Stimulated activated CD8-positive, alpha-beta memory T cell treated with anti-CD3 and anti-CD28 coated beads, Interleukin-12 subunit alpha, Interleukin-12 subunit beta, amount 100 ng/mL, for 24 hours (primary cell): ENCODE measurements around the gene OR1S1.
"Not testable (repeated sequence)": the region's sequence is repeated elsewhere in the genome, so short reads cannot be mapped to it uniquely, and the experiment has no call there.

Source experiments
- DNase-seq: peaks from one replicate; pipeline ENCODE4 v3.0.0-alpha.2; 2020; ENCODE audit errors: extremely low read depth

OR1S1 gene

DNA sequence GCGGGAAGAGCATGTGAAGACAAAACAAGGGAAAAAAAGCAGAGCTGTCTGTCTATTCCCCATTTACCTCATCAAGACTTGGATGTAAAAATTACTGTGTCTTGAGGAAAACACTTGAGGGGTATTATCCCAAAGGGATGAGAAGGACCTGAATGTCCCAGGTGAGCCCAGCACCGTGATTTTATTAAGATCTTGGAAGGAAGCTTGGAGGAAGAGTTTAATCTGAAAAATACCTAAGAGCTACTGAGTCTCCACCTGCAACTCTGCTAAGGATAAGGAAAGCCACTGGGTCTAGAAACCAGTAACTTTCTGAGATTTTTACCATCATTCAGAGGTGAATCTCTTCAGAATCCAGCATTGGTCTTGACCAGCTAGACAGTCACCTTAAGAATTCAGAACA lies at the start of gene OR1S1:
Gene OR1S1, plus strand, starts transcription at position 301 of the 400 bp plus-strand sequence.
- DNase-seq, result not testable (repeated sequence)

DNA sequence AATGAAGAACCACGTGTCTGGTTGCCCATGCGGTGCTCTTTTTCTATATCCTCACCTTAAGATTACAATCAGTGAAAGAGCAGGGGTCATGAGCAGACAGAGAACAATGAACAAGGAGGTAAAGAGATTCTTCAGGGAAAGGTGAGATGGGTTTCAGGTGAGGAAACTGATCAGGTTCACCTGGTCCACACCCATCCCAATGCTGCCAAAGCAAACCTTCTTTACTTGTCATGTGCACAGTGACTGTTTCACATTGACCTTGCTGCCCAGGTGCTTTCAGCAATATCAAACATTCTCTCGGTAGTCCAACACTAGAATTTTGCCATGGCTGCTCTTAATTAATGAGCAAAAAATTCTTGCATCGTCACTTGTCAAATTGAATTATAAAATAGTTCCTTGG lies 48.1 kb upstream of the OR1S1 start:
- DNase-seq, result no peak

DNA sequence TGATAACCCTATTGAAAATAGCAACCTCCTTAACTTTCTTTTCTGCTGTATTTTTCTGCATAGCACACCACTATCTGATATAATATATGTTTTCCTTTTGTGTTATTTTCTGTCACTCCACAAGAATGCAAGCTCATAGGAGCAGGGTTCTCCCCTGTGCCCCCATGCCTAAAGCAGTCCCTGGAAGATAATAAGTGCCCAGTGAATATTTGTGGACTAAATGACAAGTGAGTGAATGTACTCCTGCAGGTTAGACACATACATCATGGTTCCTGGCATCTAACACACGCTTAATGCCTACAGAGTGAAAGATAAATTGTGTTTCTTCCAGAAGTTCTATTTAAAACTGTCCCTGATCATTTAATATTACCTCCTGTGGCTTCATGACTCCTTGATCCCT lies 47.5 kb upstream of the OR1S1 start:
- no peak for DNase-seq

DNA sequence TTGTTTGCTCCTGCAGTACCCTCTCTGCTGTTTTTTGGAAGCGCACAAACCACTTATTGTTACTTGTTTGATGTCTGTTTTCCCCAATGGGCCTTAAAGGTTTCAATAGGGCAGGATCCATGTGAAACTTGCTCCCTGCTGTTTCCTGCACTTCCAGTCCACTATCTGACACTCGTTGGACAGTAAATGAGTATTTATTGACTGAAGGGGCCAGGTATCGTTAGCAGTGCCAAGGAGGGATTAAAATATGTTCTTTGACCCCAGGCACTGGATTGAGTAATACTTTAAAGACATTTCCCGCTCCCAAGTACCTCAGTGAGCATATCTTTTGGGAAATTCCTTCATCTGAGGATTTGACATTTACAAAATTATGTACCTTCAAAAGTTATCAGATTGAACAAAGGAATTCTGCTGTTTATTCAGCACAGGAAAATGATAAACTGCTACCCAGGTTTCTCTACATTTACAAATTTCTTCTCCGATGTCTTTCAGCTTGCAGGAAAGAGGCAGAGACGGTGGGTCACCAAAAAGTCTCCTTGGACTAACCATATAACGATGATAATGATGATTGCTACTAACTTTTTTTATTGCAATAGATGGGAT lies 46.9 kb upstream of the OR1S1 start:
- no peak for DNase-seq

DNA sequence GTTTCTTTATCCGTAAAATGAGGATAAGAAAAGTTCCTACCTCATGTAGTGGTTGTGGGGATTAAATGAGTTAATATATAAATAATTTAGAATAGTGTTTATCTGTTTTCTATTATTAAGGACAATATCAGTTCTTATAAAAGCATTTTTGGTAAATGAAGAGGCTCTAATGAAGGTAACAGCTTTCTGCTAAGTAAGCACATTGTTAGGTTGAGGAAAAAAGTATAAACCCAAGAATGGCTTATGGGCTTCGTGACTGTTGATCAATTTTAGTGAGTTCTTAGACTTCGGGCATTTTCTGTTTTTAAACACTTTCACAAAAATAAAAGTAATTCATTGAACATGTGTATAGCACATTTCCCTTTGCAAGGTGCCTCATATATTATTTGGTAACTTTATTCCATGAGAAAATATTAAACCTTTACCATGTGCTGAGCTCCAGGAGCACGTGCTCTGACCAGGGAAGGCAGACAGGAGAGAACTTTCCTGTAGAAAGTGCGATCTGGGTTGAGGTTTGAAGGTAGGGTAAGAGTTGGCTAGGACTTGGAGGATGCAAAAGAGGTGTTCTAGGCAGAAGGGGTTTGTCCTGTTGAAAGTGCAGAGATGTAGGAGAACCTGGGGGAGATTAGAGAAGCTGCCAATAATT lies 35.0 kb upstream of the OR1S1 start:
- no peak for DNase-seq

DNA sequence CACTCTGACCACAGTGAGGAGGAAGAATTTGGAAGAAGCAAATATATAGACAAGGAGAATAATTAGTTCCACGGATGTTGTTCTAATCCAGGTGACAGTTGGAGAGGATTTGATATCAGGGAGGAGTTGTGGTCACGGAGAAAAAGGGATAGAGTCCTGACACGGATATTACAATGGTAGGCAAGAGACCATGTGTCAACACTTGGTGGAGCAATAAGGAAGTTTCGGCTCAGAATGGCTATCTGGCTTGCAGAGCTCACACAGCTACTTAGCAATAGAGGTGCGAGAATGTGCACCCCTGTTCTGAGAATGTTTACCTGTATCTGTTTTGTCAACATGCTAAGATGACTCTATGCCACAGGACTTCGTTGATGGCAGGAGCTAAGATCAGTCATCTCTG lies 34.1 kb upstream of the OR1S1 start:
- DNase-seq, result no peak

DNA sequence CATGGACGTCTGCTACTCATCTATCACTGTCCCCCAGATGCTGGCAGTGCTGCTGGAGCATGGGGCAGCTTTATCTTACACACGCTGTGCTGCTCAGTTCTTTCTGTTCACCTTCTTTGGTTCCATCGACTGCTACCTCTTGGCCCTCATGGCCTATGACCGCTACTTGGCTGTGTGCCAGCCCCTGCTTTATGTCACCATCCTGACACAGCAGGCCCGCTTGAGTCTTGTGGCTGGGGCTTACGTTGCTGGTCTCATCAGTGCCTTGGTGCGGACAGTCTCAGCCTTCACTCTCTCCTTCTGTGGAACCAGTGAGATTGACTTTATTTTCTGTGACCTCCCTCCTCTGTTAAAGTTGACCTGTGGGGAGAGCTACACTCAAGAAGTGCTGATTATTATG lies 32.9 kb upstream of the OR1S1 start:
- DNase-seq, result no peak

DNA sequence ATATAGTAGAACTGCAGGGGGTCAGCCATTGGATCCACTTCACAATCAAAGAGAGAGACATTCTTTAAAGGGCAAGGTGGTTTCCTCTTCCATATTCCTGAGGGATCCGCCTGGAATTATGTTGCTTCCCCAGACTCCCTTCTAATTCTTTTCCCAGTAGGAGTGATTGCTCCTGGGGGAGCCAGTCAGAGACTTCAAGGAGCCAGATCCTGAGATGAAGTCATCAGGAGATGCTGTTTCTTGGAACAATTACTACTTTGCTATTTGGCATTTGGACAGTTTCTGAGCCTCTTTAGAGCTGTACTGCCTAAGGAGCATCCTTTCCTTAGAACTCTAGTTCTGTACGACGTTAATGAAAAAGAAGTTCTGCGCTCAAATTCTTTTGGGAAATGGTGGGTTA lies 25.6 kb upstream of the OR1S1 start:
- DNase-seq, result no peak

DNA sequence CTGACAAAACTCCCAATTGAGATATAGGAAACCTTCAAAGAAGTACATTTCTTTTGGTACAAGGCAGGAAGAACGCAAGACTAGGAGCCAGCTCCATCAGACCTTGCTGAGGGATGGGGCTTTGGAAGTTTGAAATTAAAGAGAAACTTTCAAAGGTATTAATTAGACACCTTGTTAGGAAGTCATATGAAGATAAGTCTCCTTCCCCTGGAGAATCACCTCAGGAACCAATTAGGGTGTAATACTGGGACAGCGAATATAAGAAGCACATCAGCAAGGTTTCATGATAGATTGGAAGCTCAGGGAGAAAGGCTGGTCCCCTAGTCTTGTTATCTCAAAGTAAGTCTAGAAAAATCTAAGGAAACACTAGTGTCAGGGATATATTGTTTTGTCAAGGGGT lies 23.8 kb upstream of the OR1S1 start, which contains the start of gene OR9Q2:
Gene OR9Q2, plus strand, starts transcription at position 301 of the 400 bp plus-strand sequence. CDS start 1,421 bp downstream, outside the sequence.
- DNase-seq, result no peak

DNA sequence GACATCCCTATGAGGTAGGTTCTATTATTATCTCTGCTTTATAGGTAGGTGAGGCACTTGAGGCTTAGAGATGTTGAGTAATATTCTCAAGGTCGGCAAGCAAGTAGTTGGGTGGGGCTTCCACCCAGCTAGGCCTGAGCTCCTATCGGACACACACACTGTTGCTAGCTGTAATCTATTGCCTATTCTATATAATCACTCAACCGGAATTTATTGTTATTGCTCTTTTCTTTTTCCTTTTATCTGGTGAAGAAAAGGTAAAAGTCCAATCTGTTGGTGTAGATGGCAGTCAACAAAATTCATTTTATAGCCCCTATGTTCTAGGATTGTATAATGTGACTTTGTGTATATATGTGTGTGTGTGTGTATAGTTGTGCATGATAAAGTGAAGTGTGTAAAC lies 20.3 kb upstream of the OR1S1 start:
- DNase-seq, result no peak

DNA sequence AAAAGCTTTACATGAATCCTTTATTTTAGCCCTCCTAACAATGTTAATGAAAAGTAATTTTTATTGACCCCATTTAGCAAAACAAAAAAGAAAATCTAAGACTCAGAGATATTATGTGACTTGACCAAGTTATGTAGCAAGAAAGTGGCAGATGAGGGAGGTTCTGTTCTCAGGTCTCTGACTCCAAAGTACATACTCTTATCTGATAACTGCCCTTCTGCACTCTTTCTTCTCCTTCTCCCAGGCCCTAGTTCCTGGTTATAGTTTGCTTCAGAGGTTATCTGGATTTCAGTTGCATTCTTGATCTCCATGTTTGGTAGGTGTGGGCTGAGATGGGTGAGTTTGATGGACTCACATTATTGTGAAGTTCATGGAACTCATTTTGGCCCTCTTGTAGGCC lies 19.1 kb upstream of the OR1S1 start:
- no peak for DNase-seq

DNA sequence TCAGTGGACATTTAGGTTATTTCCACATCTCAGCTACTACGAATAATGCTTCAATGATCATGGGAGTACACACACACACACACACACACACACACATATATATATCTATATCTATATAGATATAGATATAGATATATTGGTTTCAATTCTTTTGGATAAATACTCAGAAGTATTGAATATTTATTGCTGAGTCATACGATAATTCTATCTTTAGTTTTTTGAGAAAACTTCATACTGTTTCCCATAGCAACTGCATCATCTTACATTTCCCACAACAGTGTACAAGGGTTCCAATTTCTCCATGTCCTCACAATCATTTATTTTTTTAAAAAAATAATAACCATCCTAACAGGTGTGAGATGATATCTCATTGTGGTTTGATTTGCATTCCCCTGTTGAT lies 16.6 kb upstream of the OR1S1 start:
- no peak for DNase-seq

DNA sequence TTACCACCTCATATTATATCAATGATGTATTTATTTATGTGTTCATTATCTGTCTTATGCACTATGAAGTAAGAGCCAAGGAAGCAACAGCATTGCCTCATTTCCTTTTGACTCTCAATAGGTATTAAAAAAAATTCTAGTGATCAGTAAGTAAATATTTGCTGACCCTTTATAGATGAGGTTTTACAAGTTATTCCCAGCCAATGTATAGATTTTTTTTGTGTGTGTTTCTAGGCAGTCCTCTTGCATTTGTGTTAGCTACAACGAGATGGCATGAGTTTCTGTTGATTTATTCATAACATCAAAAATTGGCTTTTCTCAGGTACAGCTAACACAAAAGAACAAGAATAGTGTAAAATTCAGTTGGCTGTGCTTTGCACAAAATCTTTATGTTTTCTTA lies 13.2 kb upstream of the OR1S1 start:
- DNase-seq, result no peak

DNA sequence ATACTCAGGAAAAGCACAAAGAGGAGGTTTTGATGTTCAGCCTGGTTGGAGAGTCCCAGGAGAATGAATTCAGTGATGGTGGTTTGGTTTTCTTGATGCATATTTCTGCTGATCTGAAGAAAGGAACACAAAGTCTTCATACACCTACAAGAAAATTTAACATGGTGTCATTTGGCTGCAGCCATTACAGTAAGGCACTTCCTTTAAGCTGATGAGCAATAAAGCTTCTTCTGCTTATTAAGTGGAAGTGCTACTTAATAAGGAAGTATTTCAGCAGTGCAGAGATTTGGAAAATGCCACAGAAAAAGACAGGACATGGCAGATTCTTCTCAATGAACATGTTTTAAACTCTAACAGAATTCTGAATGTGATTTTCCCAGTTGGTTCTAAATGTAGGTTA lies 8.5 kb upstream of the OR1S1 start, which contains the start of gene OR1S2:
Gene OR1S2, minus strand, starts transcription at position 101 of the 400 bp plus-strand sequence. Its CDS starts 0 bp downstream, at position 101.
- DNase-seq, result no peak

DNA sequence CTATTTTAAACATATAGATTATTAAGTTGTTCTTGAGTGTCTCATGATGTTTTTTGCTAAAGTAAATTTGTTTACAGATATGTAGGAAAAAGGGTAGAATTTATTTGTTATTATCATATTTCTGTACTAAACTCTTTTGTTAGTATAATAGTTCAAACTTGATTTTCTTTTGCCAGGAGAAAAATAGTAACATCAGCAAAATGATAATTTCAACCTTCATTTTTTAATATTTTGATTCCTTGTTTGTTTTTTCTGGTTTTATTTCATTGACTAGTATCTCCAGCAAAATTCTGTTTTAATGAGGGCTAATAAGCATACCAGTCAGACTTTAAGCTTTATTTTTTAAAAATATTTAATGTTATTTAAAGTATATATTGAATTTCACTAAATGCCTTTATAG lies 4.0 kb downstream of the OR1S1 start:
- no peak for DNase-seq

DNA sequence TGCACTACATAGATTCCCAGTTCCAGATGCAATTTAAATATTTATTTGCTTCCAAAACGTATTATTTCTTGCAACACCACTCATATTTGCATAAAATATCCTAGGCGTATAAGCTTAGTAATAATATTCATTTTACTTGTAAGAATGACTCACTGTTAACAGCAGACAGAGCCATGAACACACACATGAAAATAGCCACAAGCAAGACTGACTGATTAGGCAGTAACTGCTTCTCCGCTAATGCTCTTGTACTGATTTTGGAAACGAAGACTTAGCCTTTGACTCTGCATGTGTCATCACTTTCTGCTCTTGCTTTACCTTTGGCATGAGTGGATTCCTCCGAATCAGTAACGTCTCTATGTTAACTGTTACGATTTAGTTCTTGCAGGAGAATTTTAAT lies 10.2 kb downstream of the OR1S1 start:
- no peak for DNase-seq

DNA sequence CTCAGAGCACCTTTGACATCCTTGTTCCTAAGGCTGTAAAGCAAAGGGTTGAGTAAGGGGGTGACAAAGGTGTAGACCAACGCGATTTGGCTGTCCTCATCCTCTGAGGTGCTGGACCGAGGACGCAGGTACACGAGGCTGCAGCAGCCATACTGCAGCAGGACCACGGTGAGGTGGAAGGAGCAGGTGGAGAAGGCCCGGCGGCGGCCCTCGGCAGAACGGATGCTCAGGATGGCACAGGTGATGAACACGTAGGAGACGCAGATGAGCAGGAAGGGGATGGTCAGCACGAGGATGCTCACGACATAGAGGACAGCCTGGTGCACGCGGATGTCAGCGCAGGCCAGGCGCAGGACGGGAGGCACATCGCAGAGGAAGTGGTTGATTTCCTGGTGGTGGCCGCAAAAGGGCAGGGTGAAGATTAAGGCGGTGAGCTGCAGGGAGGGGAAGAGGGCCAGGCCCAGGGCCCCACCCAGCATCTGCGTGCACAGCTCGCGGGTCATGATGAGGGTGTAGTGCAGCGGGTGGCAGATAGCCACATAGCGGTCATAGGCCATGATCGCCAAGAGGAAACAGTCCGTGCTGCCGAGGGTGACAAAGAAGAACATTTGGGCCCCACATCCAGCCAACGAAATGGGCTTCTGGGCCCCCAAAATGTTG lies 15.6 kb downstream of the OR1S1 start:
- no peak for DNase-seq

DNA sequence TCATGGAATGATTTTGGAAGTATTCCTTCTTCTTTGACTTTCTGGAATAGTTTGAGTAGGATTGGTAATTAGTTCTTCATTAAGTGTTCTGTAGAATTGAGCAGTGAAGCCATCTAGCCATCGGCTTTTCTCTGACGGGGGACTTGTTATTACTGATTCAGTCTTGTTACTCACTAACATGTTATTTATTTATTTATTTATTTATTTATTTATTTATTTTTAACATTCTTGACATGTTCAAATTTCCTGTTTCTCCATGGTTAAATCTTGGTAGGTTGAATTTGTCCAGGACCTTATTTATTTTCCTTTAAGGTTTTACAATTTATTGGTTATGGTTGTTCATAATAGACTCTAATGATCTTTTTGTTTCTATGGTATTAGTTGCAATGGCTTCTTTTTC lies 31.4 kb downstream of the OR1S1 start:
- no peak for DNase-seq

DNA sequence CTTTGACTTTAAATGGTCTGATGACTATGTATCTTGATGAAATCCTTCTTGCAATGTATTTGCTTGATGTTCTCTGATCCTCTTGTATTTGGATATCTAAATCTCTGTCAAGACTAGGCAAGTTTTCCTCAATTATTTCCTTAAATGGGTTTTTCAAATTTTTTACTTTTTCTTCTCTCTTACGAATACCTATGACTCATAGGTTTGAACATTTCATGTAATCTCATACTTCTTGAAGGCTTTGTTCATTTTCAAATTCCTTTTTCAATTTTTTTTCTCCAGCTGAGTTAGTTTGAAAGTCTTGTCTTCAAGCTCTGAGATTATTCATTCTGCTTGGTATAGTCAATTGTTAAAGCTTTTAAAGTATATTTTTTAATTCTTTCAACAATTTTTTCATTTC lies 42.4 kb downstream of the OR1S1 start:
- DNase-seq, result no peak

DNA sequence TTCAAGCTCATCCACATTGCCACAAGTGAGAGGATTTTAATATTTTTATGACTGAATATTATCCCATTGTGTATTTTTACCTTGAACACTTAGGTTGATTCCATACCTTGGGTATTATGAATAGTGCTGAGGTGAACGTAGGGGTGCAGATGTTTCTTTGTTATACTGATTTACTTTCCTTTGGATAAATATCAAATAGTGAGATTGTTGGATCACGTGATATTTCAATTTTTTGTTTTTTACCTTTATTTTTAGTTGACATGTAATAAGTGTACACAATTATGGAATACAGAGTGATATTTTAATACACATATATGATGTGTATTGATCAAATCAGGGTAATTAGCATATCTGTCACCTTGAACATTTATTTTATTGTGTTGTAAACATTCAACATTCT lies 47.5 kb downstream of the OR1S1 start:
- DNase-seq, result no peak
